ENCODE measurements around the gene TMEM17.
"Not testable (repeated sequence)": the region's sequence is repeated elsewhere in the genome, so short reads cannot be mapped to it uniquely, and the experiment has no call there.

Gene TMEM17

GRCh38 chr2:62505750-62506420, at the start of gene TMEM17:
Gene TMEM17, minus strand, starts transcription at chr2:62506195. Its CDS starts 66 bp downstream, at chr2:62506129.
- DNase-seq: peak; percentile 89

GRCh38 chr2:62554440-62554839, 48.4 kb upstream of the TMEM17 start:
- no peak for DNase-seq

GRCh38 chr2:62550461-62550860, 44.5 kb upstream of the TMEM17 start:
- DNase-seq: no peak

- no peak for DNase-seq
Observed at GRCh38 chr2:62547854-62548253, 41.9 kb upstream of the TMEM17 start.

GRCh38 chr2:62545261-62545660, 39.3 kb upstream of the TMEM17 start:
- no peak for DNase-seq

GRCh38 chr2:62540408-62541168, 34.6 kb upstream of the TMEM17 start:
- DNase-seq: no peak

GRCh38 chr2:62539606-62540407, 33.8 kb upstream of the TMEM17 start:
- DNase-seq: no peak

- DNase-seq: no peak
Observed at GRCh38 chr2:62538756-62539155, 32.8 kb upstream of the TMEM17 start.

- no peak for DNase-seq
Observed at GRCh38 chr2:62537814-62538213, 31.8 kb upstream of the TMEM17 start.

GRCh38 chr2:62536873-62537547, 31.0 kb upstream of the TMEM17 start:
- DNase-seq: no peak

GRCh38 chr2:62535521-62535920, 29.5 kb upstream of the TMEM17 start:
- DNase-seq: not testable (repeated sequence)

- no peak for DNase-seq
Observed at GRCh38 chr2:62531594-62531993, 25.6 kb upstream of the TMEM17 start.

GRCh38 chr2:62529758-62530157, 23.8 kb upstream of the TMEM17 start:
- peak; percentile 32 for DNase-seq

GRCh38 chr2:62527478-62528210, 21.6 kb upstream of the TMEM17 start:
- peak; percentile 59 for DNase-seq

GRCh38 chr2:62526531-62527381, 20.8 kb upstream of the TMEM17 start:
- no peak for DNase-seq

- DNase-seq: no peak
Observed at GRCh38 chr2:62525549-62526269, 19.7 kb upstream of the TMEM17 start.

- DNase-seq: no peak
Observed at GRCh38 chr2:62524293-62524941, 18.4 kb upstream of the TMEM17 start.

GRCh38 chr2:62521061-62521460, 15.1 kb upstream of the TMEM17 start:
- not testable (repeated sequence) for DNase-seq

- no peak for DNase-seq
Observed at GRCh38 chr2:62512384-62512783, 6.4 kb upstream of the TMEM17 start.

GRCh38 chr2:62511636-62512035, 5.6 kb upstream of the TMEM17 start:
- no peak for DNase-seq
